Fibroblast of peridontal ligament (primary cell): Measurements from ENCODE around the gene S100A1.
"Not testable (repeated sequence)": the region's sequence is repeated elsewhere in the genome, so short reads cannot be mapped to it uniquely, and the experiment has no call there.

ENCODE experiments used
- DNase-seq: peaks from one replicate; pipeline ENCODE4 v3.0.0-alpha.2; 2010; ENCODE audit errors: extremely low read depth

The S100A1 gene

DNA sequence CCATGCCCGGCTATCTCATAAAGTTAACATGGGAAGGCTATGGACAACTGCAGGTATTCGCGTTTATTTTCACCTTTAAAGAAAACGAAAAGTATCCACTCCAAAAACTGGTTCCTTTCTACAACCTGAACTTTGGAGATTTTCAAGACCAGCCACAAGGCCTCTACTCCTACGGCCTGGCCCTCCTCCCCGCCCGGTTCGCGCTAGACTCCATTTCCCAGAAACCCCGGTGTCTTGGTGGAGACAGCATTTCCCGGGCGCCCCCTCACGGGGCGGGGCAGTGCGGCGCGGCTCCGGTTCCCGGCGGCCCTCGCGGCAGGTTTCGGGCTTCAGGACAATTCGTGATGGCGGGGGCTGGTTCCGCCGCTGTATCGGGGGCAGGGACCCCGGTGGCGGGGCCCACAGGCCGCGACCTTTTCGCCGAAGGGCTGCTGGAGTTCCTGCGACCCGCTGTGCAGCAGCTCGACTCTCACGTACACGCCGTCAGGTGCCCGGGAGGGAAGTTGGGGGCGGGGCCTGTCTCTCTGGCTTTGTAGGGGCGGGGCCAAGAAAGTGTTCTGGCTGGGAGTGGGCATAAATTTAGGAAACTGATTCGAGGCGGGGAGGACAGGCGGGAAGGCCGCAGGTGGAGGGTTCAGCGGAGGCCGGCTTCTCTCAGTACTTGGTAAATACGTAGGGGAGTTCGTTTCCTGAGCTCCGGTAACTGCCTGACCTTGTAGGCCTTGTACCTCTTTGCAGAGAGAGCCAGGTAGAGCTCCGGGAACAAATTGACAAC lies 30.4 kb downstream of the S100A1 start, which contains the start of gene SNAPIN:
Gene SNAPIN, plus strand, starts transcription at position 304 of the 775 bp plus-strand sequence. Its CDS starts 41 bp downstream, at position 345.
- peak; percentile 84 for DNase-seq

DNA sequence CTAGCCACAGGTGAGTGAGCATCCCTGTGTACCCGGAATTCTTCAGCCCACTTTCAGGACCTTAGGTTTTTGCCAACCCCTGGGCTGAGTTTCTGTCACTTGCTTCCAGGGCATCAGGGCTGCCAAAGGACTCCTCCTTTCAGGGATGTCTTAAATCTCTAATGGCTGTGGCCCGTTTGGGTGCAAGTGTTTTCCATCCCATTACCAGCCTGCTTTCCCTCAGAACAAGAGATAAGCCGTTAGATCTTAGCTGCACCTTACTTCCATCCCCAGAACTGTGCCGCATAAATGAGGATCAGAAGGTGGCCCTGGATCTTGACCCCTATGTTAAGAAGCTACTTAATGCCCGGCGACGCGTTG lies 30.9 kb downstream of the S100A1 start:
- DNase-seq: no peak

DNA sequence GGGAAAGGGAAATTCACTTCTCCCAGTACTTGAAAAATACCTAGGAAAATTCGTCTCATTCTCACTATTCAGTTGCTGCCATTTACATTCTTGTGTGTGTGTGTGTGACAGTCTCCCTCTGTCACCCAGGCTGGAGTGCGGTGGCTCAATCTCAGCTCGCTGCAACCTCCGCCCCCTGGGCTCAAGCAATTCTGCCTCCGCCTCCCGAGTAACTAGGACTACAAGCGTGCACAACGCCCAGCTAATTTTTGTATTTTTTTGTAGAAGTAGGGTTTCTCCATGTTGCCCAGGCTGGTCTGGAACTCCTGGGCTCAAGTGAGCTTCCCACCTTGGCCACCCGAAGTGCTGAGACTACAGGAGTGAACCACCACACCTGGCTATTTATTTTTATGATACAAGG lies 31.4 kb downstream of the S100A1 start:
- DNase-seq: no peak

DNA sequence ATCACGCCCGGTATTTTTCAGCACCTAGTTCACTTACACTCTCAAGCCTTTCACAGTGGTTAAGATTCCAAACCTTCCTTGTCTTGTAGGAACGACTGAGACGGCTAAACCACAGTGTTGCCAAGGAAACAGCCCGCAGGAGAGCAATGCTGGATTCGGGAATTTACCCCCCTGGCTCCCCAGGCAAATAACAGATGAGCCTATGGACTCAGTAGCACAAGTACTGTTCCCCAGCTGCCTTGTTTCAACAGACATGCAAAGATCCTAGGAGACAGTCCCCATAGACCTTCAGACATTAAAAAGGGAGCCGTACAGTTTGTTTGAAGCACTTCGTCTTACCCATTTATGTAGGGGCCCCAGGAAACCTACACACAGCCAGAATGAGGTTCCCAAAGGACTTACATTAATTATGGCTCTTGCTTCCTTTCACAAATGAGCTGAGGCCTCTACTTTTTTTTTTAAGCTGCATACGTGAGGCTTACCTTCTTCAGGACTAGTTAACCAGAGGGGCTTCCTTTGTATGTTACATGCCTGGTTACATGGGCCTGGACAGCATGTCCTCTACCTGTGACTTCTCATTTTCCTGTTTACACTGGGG lies 33.0 kb downstream of the S100A1 start:
- peak; percentile 33 for DNase-seq

DNA sequence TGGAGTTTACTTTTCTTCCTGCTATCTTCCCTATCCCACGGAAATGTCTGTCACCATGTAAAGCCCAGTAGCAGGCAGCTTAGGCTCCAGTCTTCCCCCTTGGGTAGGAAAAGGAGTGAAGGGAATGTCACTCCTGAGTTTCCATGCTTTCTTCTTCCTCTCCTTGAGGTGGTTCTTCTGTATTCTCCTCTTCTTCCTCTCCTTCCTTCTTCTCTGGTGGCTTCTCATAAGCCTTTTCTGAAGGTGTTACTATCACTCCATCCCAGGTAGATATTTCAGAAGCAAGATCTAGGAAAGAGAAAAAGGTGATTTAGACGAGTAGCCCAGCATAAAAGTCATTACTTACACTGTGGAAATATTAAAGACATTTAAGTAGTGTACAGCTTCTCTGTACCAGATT lies 34.0 kb downstream of the S100A1 start:
- DNase-seq: no peak

DNA sequence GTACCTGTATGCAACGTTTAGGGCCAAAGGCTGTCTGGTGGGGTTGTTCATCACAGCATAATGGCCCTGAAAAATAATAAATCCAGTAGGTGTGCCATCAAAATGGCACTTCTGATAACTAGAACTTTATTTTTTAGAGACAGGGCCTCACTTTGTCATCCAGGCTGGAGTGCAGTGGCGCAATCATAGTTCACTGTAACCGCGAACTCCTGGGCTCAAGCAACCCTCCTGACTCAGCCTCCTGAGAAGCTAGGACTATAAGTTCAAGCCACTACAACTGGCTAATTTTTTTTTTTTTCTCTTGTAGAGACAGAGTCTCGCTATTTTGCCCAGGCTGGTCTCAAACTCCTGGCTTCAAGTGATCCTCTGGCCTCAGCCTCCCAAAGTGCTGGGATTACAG lies 35.0 kb downstream of the S100A1 start:
- DNase-seq: peak; percentile 49

DNA sequence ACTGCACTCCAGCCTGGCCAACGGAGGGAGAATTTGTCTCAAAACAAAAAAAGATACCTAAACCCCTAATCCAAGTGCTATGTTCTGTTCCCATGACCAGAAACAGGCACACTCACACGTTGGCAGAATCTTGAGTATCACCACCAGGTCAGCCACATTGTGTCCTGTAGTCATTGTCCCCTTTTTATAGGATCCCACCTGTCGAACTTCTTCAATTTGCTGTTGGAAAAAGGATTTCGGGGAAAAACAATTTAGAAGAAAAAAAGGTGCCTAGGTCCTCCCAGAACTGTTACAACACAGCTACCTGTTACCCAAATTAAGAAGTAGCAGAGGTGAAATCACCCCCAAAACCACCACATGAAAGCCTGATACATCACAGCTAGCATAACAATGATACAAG lies 39.2 kb downstream of the S100A1 start:
- DNase-seq: no peak

DNA sequence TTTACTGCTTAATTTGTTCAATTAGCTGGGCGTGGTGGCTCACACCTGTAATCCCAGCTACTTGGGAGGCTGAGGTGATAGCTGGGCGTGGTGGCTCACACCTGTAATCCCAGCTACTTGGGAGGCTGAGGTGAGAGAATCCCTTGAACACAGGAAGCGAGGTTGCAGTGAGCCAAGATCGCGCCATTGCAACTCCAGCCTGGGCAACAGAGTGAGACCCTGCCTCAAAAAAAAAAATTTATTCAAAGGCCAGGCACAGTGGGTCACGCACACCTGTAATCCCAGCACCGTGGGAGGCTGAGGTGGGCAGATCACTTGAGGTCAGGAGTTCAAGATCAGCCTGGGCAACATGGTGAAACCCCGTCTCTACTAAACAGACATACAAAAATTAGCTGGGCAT lies 40.4 kb downstream of the S100A1 start:
- DNase-seq: not testable (repeated sequence)

DNA sequence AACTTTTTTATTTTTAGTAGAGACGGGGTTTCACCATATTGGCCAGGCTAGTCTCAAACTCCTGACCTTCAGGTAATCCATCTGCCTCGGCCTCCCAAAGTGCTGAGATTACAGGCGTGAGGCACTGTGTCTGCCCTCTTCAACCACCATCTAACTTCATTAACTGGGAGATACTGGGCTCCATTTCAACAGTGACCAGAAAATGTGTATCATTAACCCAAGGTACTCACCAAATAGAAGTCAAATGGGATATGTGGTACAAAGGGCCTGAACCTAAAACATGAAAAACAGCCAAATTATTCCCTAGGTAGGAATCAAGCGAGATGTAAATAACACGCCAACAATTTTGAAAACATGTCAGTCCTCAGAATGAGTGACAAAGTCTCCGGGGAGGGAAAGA lies 41.4 kb downstream of the S100A1 start:
- no peak for DNase-seq

DNA sequence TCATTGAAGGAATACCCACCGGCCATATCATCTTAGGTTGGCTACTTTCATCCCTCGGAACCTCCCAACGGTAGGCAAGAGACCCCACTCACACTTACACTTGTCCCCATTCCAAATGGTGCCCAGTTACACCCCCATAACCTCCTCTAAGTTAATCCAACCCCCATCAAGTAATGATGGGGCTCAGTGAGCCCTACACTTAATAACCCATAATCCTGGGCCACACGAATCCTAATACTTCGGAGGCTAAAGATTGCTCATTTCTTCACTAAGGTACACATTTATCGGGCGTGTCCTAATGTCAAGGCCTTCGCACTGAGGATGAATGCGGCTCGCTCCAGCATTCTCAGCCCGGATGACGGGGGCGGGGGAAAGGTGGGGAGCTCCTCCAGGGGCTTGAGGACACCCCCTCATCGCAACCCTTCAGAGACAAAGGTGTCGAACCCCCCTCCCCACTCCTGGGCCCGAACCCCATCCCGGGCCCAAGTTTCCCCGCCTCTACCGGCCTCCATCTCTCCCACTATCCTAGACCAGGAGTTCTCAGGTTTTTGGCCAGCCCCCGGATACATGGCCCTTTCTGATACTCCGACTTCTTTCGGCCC lies 42.1 kb downstream of the S100A1 start:
- no peak for DNase-seq

DNA sequence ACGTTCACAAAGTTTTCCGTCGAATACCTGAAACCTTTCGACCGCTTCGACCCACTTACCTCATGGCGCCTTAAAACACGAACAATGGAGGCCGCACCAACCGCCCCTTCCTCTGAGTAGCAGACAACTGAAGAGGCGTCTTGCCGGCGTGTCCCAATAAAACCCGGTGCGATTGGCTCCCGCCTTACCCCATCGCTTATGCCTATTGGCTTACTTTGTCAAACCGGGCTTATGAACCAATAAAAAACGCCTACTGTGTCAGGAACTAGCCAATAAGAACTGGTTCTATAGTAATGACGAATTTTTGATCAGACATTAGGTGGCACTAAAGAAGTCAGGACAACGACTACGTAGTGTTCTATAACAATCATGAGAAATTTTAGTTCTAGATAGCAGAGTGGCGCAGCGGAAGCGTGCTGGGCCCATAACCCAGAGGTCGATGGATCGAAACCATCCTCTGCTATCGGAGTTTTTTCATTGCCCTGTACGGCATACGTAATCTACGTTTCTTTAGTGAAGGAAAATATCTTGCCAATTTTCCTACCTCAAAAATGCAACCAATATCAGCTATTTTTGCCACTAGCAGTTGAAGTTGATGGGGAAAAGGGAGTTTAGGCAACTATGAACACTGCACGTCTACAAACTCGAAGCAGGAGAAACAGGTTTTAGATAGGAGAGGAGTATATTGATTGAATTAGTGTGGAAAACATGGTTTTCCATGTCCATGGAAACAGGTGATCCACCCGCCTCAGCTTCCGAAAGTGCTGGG lies 42.8 kb downstream of the S100A1 start, which contains the start of gene ILF2:
Gene ILF2, minus strand, starts transcription at position 135 of the 769 bp plus-strand sequence. Its CDS starts 71 bp downstream, at position 64.
- DNase-seq: peak; percentile 100

DNA sequence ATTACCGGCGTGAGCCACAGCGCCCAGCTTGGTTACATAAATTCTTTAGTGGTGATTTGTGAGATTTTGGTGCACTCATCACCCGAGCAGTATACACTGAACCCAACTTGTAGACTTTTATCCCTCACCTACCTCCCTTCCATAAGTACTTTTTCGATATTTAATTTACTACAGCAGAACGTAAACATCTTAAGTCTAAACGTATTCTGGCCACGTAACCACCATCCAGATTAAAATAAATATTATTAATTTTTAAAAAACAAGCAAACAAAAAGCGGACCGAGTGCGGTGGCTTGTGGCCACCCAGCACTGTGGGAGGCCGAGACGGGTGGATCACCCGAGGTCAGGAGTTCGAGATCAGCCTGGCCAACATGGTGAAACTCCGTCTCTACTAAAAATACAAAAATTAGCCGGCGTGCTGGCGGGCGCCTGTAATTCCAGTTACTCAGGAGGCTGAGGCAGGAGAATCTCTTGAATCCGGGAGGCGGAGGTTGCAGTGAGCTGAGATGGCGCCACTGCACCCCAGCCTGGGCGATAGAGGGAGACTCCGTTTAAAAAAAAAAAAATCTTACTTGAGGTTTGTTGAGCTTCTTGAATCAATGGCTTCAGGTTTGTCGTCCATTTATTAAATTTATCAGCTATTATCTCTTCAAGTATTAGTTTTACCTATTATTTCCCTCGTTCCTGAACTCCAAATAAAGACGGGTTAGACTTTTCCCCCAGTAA lies 43.6 kb downstream of the S100A1 start:
- not testable (repeated sequence) for DNase-seq

DNA sequence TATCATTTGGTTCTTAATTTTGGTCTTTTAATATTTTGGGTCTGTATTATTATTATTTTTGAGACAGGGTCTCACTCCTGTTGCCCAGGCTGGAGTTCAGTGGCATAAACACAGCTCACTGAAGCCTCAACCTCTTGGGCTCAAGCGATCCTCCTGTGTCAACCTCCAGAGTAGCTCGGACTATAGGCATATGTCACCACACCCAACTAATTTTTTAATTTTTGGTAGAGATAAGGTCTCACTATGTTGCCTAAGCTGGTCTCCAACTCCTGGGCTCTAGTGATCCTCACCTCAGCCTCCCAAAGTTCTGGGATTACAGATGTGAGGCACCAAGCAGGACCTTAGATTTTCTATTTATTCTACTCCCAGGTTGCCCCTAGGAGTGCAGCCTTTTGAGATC lies 45.3 kb downstream of the S100A1 start:
- DNase-seq: no peak

DNA sequence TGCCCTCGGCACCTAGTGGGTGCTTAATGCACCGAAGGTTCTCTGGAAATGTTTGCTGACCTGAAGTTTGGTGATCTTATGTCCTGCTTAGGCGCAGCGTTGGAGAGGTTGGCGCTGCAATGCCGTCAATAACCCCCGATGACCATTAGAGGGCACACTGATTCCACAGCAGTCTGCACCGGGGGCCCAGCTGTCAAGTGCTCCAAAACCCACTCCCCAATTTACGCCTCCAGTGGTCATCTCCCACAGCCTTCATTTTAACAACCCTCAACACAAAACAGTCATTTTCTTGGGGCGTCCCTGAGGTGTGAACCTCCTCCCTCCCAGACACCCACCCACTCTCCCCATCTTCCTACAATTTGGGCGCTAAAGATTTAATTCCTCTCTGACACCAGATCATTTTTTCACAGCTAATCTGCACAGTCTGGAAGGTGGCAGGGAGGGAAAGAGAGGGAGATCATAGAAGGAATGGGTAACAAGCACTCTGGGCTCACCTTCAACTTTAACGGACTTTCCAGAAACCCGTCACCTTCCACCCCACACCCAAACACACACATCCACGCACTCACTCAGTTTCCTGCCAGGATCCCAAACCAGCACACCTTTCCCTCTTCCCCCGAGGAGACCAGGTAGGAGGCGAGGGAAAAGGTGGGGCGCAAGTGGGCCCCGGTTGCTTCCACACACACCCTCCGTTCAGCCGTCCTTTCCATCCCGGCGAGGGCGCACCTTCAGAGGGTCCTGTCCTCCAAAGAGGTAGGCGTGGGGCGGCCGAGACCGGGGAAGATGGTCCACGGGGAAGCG lies 49.7 kb downstream of the S100A1 start:
- peak; percentile 56 for DNase-seq

DNA sequence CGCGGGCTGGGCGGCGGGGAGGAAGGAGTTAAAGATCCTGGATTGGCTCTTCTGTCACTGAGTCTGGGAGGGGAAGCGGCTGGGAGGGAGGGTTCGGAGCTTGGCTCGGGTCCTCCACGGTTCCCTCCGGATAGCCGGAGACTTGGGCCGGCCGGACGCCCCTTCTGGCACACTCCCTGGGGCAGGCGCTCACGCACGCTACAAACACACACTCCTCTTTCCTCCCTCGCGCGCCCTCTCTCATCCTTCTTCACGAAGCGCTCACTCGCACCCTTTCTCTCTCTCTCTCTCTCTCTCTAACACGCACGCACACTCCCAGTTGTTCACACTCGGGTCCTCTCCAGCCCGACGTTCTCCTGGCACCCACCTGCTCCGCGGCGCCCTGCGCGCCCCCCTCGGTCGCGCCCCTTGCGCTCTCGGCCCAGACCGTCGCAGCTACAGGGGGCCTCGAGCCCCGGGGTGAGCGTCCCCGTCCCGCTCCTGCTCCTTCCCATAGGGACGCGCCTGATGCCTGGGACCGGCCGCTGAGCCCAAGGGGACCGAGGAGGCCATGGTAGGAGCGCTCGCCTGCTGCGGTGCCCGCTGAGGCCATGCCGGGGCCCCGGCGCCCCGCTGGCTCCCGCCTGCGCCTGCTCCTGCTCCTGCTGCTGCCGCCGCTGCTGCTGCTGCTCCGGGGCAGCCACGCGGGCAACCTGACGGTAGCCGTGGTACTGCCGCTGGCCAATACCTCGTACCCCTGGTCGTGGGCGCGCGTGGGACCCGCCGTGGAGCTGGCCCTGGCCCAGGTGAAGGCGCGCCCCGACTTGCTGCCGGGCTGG lies 50.5 kb downstream of the S100A1 start, which contains the start of gene NPR1:
Gene NPR1, plus strand, starts transcription at position 170 of the 818 bp plus-strand sequence. Its CDS starts 421 bp downstream, at position 591.
- DNase-seq: peak; percentile 24

DNA sequence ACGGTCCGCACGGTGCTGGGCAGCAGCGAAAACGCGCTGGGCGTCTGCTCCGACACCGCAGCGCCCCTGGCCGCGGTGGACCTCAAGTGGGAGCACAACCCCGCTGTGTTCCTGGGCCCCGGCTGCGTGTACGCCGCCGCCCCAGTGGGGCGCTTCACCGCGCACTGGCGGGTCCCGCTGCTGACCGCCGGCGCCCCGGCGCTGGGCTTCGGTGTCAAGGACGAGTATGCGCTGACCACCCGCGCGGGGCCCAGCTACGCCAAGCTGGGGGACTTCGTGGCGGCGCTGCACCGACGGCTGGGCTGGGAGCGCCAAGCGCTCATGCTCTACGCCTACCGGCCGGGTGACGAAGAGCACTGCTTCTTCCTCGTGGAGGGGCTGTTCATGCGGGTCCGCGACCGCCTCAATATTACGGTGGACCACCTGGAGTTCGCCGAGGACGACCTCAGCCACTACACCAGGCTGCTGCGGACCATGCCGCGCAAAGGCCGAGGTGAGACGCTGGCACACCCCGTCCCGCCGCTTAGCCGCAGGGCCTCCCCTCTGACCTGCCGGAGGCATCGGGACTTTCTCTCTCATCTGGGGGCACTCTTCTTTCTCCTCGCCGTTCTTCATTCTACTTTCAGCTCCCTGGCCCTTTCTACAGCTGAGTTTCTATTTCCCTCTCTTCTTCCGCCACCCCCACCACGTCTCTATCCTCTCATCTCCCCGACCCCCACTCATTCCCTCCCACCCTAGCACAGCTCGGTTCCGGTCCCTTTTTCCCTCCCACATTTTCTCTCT lies 51.3 kb downstream of the S100A1 start:
- no peak for DNase-seq

DNA sequence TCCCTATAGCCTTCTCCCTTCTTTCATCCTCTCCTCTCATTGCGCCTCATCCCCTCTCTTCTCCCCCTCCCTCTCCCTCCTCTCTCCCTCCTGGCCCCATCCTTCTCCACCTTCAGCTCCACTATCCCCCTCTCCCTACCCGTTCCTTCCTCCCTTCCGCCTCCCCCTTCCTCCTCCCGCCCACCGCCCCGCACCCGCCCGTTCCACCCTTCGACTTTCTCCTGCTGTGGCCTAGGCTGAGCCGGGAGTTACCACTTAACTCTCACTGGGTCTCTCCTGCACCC lies 51.8 kb downstream of the S100A1 start:
- DNase-seq: no peak
